ENCODE measurements around the gene PEMT. TPM values are rescaled to one million over a fixed set of nuclear protein-coding genes. Genes with fewer than 3 reads are reported as not detected.

The PEMT gene
- total RNA-seq, 1 experiment from 2014 or later: 25.6 TPM

- no peak overlapping the region for H3K27ac Mint-ChIP-seq (ENCODE audit: unreplicated experiment)
- H3K36me3 Mint-ChIP-seq (ENCODE audit: insufficient read depth, unreplicated experiment): no peaks in the 10 kb centered on the region
- no peak for DNase-seq
- H3K4me1 Mint-ChIP-seq (ENCODE audit: low read depth, unreplicated experiment): no peaks in the 10 kb centered on the region
- no peaks in the 10 kb centered on the region for H3K27me3 Mint-ChIP-seq (ENCODE audit: unreplicated experiment)
- CTCF ChIA-PET: no interaction called here
- H3K4me3 Mint-ChIP-seq (ENCODE audit: low read depth, unreplicated experiment): no peak overlapping the region
- intact Hi-C loops (cut with micrococcal nuclease; ENCODE audit: unreplicated experiment): no loop called here
- H3K9me3 Mint-ChIP-seq (ENCODE audit: low read depth, unreplicated experiment): no peaks in the 10 kb centered on the region
- TF ChIP-seq, protein P1, sequence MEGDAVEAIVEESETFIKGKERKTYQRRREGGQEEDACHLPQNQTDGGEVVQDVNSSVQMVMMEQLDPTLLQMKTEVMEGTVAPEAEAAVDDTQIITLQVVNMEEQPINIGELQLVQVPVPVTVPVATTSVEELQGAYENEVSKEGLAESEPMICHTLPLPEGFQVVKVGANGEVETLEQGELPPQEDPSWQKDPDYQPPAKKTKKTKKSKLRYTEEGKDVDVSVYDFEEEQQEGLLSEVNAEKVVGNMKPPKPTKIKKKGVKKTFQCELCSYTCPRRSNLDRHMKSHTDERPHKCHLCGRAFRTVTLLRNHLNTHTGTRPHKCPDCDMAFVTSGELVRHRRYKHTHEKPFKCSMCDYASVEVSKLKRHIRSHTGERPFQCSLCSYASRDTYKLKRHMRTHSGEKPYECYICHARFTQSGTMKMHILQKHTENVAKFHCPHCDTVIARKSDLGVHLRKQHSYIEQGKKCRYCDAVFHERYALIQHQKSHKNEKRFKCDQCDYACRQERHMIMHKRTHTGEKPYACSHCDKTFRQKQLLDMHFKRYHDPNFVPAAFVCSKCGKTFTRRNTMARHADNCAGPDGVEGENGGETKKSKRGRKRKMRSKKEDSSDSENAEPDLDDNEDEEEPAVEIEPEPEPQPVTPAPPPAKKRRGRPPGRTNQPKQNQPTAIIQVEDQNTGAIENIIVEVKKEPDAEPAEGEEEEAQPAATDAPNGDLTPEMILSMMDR (IDR thresholded peaks at IDR 0.05; ENCODE audit: unreplicated experiment): no peak
- BruUV-seq (replicated peaks): no TSS peak
Measured at GRCh38 chr17:17533901-17534441, 57.5 kb downstream of the PEMT start.

DNA sequence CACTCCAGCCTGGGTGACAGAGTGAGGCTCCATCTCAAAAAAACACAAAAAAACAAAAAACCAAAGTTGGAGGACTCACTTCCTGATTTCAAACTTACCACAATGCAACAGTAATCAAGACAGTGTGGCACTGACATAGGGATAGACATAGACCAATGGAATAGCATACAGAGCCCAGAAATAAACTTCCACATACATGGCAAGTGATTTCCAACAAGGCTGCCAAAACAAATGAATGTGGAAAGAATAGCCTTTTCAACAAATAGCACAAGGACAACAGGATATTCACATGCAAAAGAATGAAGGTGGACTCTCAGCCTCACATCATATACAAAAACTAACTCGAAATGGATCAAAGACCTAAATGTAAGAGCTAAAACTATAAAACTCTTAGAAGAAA, 58.5 kb downstream of the PEMT start:
- Mint-ChIP-seq H3K27ac (ENCODE audit: unreplicated experiment) (no peak overlapping the region), H3K36me3 (ENCODE audit: insufficient read depth, unreplicated experiment) (no peaks in the 10 kb centered on the region), H3K4me3 (ENCODE audit: low read depth, unreplicated experiment) (no peak overlapping the region), H3K27me3 (ENCODE audit: unreplicated experiment) (no peaks in the 10 kb centered on the region), H3K9me3 (ENCODE audit: low read depth, unreplicated experiment) (no peaks in the 10 kb centered on the region), H3K4me1 (ENCODE audit: low read depth, unreplicated experiment) (no peaks in the 10 kb centered on the region)
- DNase-seq: no peak
- CTCF ChIA-PET: no interaction called here
- no TSS peak for BruUV-seq (replicated peaks)
- TF ChIP-seq, protein P1 (IDR thresholded peaks at IDR 0.05; ENCODE audit: unreplicated experiment): no peak
- intact Hi-C loops (cut with micrococcal nuclease; ENCODE audit: unreplicated experiment): no loop called here

- TF ChIP-seq, protein P1 (IDR thresholded peaks at IDR 0.05; ENCODE audit: unreplicated experiment): no peak
- CTCF ChIA-PET: no interaction called here
- no peak overlapping the region for H3K27ac Mint-ChIP-seq (ENCODE audit: unreplicated experiment)
- no peak for DNase-seq
- BruUV-seq (replicated peaks): no TSS peak
- no peaks in the 10 kb centered on the region for H3K36me3 Mint-ChIP-seq (ENCODE audit: insufficient read depth, unreplicated experiment)
- H3K4me1 Mint-ChIP-seq (ENCODE audit: low read depth, unreplicated experiment): no peaks in the 10 kb centered on the region
- intact Hi-C loops (cut with micrococcal nuclease; ENCODE audit: unreplicated experiment): no loop called here
- no peaks in the 10 kb centered on the region for H3K27me3 Mint-ChIP-seq (ENCODE audit: unreplicated experiment)
- H3K9me3 Mint-ChIP-seq (ENCODE audit: low read depth, unreplicated experiment): no peaks in the 10 kb centered on the region
- no peak overlapping the region for H3K4me3 Mint-ChIP-seq (ENCODE audit: low read depth, unreplicated experiment)
Measured at GRCh38 chr17:17531156-17531555, 60.4 kb downstream of the PEMT start.

DNA sequence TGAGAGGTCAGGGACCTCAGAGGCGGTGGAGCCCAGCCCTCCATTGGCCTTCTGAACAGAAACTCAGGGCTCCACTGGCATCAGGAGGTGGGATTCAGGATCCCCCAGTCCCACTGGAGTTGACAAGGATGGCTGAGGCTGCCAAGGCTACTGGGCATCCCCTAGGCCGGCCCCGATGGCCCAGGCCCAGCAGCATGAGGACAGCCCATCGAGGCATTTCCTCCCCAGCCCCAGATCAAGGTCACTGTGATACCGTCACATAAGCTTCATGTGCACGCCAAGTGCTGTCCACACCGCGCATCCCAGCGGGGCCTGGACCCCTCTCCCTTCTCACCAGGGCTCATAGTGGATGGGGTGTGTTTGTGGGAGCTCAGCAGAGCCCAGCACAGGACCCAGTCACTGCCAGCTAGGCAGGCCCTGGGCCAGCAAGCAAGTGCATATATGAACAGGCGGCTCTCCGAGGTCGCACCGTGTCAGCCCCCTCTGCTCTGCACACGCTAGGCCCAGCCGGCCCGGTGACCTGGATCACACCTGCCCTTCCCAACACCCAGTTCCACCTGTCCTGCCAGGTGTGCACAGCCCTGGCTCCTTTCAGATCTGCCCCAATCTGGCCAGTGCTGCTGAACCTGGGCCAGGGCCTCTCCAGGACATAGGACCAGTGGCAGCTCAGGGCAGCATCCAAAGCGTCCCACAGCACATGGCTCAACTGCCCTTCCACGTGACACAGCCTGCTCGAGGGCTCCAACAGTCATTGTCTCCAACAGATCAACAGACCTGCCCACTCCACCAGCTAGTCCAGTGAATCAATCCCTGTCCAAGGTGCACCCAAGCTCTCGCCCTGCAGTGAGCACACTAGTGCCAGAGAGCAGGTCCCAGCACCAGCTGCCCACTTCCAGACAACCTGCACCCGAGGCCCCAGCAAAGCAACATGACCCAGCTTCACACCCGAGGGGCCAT, 62.5 kb downstream of the PEMT start:
- CTCF ChIA-PET: no interaction called here

More for the DNA sequence above, 62.5 kb downstream of the PEMT start:
- Mint-ChIP-seq H3K27me3 (ENCODE audit: unreplicated experiment) (no peaks in the 10 kb centered on the region), H3K9me3 (ENCODE audit: low read depth, unreplicated experiment) (no peaks in the 10 kb centered on the region), H3K4me3 (ENCODE audit: low read depth, unreplicated experiment) (no peak overlapping the region), H3K27ac (ENCODE audit: unreplicated experiment) (no peak overlapping the region), H3K36me3 (ENCODE audit: insufficient read depth, unreplicated experiment) (no peaks in the 10 kb centered on the region), H3K4me1 (ENCODE audit: low read depth, unreplicated experiment) (no peaks in the 10 kb centered on the region)
- no peak for DNase-seq
- TF ChIP-seq, protein P1 (IDR thresholded peaks at IDR 0.05; ENCODE audit: unreplicated experiment): no peak
- intact Hi-C loops (cut with micrococcal nuclease; ENCODE audit: unreplicated experiment): no loop called here
- BruUV-seq (replicated peaks): no TSS peak

Data from Calu3 (cell line).